Endothelial cell of umbilical vein (primary cell): ENCODE measurements around the gene PPP3CA. TPM values are rescaled to one million over a fixed set of nuclear protein-coding genes. Genes with fewer than 3 reads are reported as not detected.

Experiments
- BruUV-seq: library from RNA; stranded (reverse); fragments of 400-500 nt; replicated peaks from 2 replicates; lab custom pipeline; 2021; lab: Mats Ljungman, UMichigan
- CTCF ChIA-PET: fragments of 300-600, 350-600 bp; sonication (Branson Sonifier 250); formaldehyde crosslinking; loops from one replicate; lab custom pipeline; 2021; ENCODE audit warnings: antibody characterized with exemption, inconsistent platforms; lab: Charles Lee
- POLR2A ChIA-PET: fragments of 300-600, 350-600 bp; sonication (Branson Sonifier 250); formaldehyde crosslinking; loops from one replicate; lab custom pipeline; 2021; ENCODE audit warnings: antibody characterized with exemption, inconsistent platforms; lab: Charles Lee
- DNase-seq: peaks from one replicate; pipeline ENCODE4 v3.0.0-alpha.2; 2011; ENCODE audit warnings: low read depth, low spot score
- FAIRE-seq: peaks from 2 replicates; lab custom pipeline; 2011; peaks lifted over from hg19 to GRCh38; lab: Jason Lieb, UNC
- H2AFZ ChIP-seq: 2 replicates; pipeline ENCODE4 v1.6.0; 2012; ENCODE audit warnings: low read depth, low read length, control low read depth, inconsistent platforms
- H3K27ac ChIP-seq: 2 replicates; pipeline ENCODE4 v1.5.1; 2011; ENCODE audit warnings: low read depth, mild to moderate bottlenecking, control low read depth, low read length, moderate library complexity; ENCODE audit not compliant: insufficient read depth
- H3K27me3 ChIP-seq, 2 experiments: 2 replicates each; pipeline versions ENCODE4 v1.6.0 to v1.6.1; 2011; ENCODE audit warnings: low read length in 2 of 2, mixed read lengths in 1 of 2; ENCODE audit not compliant: control insufficient read depth in 2 of 2, insufficient read depth in 2 of 2
- H3K36me3 ChIP-seq, 2 experiments: 2 replicates in 1 of 2; 3 replicates in 1 of 2; pipeline ENCODE4 v1.5.1; 2011; ENCODE audit warnings: low read length in 2 of 2, mild to moderate bottlenecking in 1 of 2, moderate library complexity in 1 of 2; ENCODE audit not compliant: control insufficient read depth in 2 of 2, insufficient read depth in 2 of 2; ENCODE audit errors: extremely low read depth in 1 of 2
- H3K4me1 ChIP-seq: 3 replicates; pipeline ENCODE4 v1.5.1; 2011; ENCODE audit warnings: mild to moderate bottlenecking, low read length; ENCODE audit not compliant: control insufficient read depth, insufficient read depth; ENCODE audit errors: extremely low read depth
- H3K4me2 ChIP-seq: 2 replicates; pipeline ENCODE4 v1.6.1; 2011; ENCODE audit warnings: low read length, control low read depth, mixed read lengths; ENCODE audit not compliant: insufficient read depth
- H3K4me3 ChIP-seq, 3 experiments: fragments of 200-600 bp in 1 of 3; sonication (generic), shearing (Covaris generic) in 1 of 3; replicated peaks in 1 of 3; 2 replicates each; pipeline ENCODE4 v1.5.1; 2011 to 2016; ENCODE audit warnings: control low read depth in 3 of 3, low read length in 3 of 3, mild to moderate bottlenecking in 2 of 3, inconsistent platforms in 1 of 3, low read depth in 1 of 3, moderate library complexity in 1 of 3; ENCODE audit not compliant: insufficient read depth in 1 of 3
- H3K79me2 ChIP-seq: 2 replicates; pipeline ENCODE4 v1.6.0; 2012; ENCODE audit warnings: low read length, inconsistent platforms; ENCODE audit not compliant: control insufficient read depth, insufficient read depth
- H3K9ac ChIP-seq: replicated peaks from 2 replicates; pipeline ENCODE3; 2011; ENCODE audit warnings: low read length, control low read depth; ENCODE audit not compliant: insufficient read depth; ENCODE audit errors: extremely low read depth
- H3K9me1 ChIP-seq: replicated peaks from 3 replicates; pipeline ENCODE4 v1.6.0; 2011; ENCODE audit warnings: mild to moderate bottlenecking, low read length; ENCODE audit not compliant: control insufficient read depth, insufficient read depth; ENCODE audit errors: extremely low read depth
- H3K9me3 ChIP-seq: replicated peaks from 2 replicates; pipeline ENCODE4 v1.5.1; 2012; ENCODE audit warnings: low read length, inconsistent platforms; ENCODE audit not compliant: control insufficient read depth, insufficient read depth
- H4K20me1 ChIP-seq: replicated peaks from 2 replicates; pipeline ENCODE3; 2011; ENCODE audit warnings: mild to moderate bottlenecking, low read length; ENCODE audit not compliant: control insufficient read depth, insufficient read depth; ENCODE audit errors: extremely low read depth
- FOS ChIP-seq: IDR thresholded peaks from 2 replicates; pipeline ENCODE4 v1.6.1; 2011; ENCODE audit warnings: mild to moderate bottlenecking, low read length, moderate library complexity, borderline replicate concordance; ENCODE audit not compliant: insufficient read depth
- GATA2 ChIP-seq: IDR thresholded peaks from 2 replicates; pipeline ENCODE4 v1.7.0; 2011; ENCODE audit warnings: low read depth, mild to moderate bottlenecking, moderate library complexity, mixed read lengths, low read length; ENCODE audit not compliant: insufficient read length, insufficient read depth
- JUN ChIP-seq: IDR thresholded peaks from 2 replicates; pipeline ENCODE4 v1.6.1; 2011; ENCODE audit warnings: borderline replicate concordance, low read depth; ENCODE audit not compliant: insufficient read length, insufficient read depth
- MYC ChIP-seq: IDR thresholded peaks from one replicate; pipeline ENCODE4 v1.6.1; 2011; ENCODE audit warnings: mild to moderate bottlenecking, low read depth, low read length
- dilution Hi-C: fragments of 300-500 bp; cut with MboI; formaldehyde crosslinking; loops from one replicate; pipeline ENCODE4 v1.15.0; 2019; ENCODE audit warnings: low sequenced_read_pairs; ENCODE audit not compliant: extremely low pct_ligation_motif_present
- intact Hi-C: fragments of 100-400 bp; cut with micrococcal nuclease; formaldehyde crosslinking; loops from one replicate; pipeline ENCODE4 v1.10.0; 2022
- polyA plus RNA-seq, 4 experiments: library from polyadenylated mRNA; depleted of rRNA in 3 of 4; stranded (reverse) in 3 of 4; unstranded in 1 of 4; fragments of >200 nt; gene quantifications; 2 replicates each; pipeline versions ENCODE4 v1.2.1 to v1.2.3, GENCODE V29; 2011 to 2012; ENCODE audit warnings: missing spikeins in 1 of 4
- total RNA-seq: library from RNA; stranded (reverse); gene quantifications from 2 replicates; pipeline ENCODE4 v1.2.3, GENCODE V29; 2021
- TF ChIP-seq, protein P1 (sequence below), 2 donors: IDR thresholded peaks; 1 replicate in 1 of 2; 2 replicates in 1 of 2; pipeline ENCODE4 v1.5.1; 2011; ENCODE audit warnings: low read length in 2 of 2, mild to moderate bottlenecking in 2 of 2, moderate library complexity in 2 of 2, control low read depth in 1 of 2, inconsistent platforms in 1 of 2, low read depth in 1 of 2; ENCODE audit not compliant: insufficient read depth in 1 of 2; ENCODE audit errors: extremely low read depth in 1 of 2

Gene PPP3CA
- total and polyA plus RNA-seq, 2 donors (not counting 3 experiments of a cell fraction or from before 2014, with no cell fraction given) = 7.0 to 43.3 TPM

DNA sequence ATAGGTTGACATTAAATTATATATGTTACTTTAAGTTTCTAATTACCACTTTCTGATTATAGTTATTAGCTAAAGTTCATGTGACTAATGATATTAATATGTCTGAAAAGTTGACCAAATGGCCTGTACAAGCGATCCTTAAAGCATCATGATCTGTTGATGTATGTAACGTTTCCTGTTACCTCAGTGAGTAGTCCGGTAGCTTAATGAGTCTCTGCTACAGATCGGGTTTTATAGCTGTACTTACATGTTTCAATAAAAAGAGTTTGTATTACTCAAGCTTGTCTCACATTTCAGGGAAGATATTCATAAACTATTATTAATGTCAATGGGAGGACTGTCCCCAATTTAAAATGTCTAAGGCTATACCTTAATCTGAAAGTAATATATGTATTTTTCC lies 246.3 kb downstream of the PPP3CA start:
- H3K4me2 ChIP-seq = no peak overlapping the region
- no peaks in the 10 kb centered on the region for H4K20me1 ChIP-seq
- TF ChIP-seq JUN (no peak), GATA2 (no peak), MYC (no peak), FOS (no peak)
- TF ChIP-seq, protein P1, sequence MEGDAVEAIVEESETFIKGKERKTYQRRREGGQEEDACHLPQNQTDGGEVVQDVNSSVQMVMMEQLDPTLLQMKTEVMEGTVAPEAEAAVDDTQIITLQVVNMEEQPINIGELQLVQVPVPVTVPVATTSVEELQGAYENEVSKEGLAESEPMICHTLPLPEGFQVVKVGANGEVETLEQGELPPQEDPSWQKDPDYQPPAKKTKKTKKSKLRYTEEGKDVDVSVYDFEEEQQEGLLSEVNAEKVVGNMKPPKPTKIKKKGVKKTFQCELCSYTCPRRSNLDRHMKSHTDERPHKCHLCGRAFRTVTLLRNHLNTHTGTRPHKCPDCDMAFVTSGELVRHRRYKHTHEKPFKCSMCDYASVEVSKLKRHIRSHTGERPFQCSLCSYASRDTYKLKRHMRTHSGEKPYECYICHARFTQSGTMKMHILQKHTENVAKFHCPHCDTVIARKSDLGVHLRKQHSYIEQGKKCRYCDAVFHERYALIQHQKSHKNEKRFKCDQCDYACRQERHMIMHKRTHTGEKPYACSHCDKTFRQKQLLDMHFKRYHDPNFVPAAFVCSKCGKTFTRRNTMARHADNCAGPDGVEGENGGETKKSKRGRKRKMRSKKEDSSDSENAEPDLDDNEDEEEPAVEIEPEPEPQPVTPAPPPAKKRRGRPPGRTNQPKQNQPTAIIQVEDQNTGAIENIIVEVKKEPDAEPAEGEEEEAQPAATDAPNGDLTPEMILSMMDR (IDR thresholded peaks at IDR 0.05; ENCODE audit: extremely low read depth in 1 of 2, insufficient read depth in 1 of 2, low read depth in 1 of 2, low read length in 2 of 2) = no peak
- no peak overlapping the region for H2AFZ ChIP-seq
- dilution Hi-C loops = no loop called here
- ChIA-PET CTCF (no interaction called here), POLR2A (no interaction called here)
- no peaks in the 10 kb centered on the region for H3K79me2 ChIP-seq
- H3K9ac ChIP-seq = no peak overlapping the region
- H3K27ac ChIP-seq = no peak overlapping the region
- H3K27me3 ChIP-seq = no peaks in the 10 kb centered on the region
- intact Hi-C loops = no loop called here
- peaks cover 3% of the 10 kb centered on the region for H3K9me1 ChIP-seq
- no peaks in the 10 kb centered on the region for H3K36me3 ChIP-seq
- DNase-seq = no peak
- no peak for FAIRE-seq
- peaks cover 26% of the 10 kb centered on the region for H3K4me1 ChIP-seq
- BruUV-seq = no TSS peak
- H3K4me3 ChIP-seq = no peak overlapping the region
- H3K9me3 ChIP-seq = no peaks in the 10 kb centered on the region
